ENCODE measurements around the gene FOXJ3.

FOXJ3 gene

DNA sequence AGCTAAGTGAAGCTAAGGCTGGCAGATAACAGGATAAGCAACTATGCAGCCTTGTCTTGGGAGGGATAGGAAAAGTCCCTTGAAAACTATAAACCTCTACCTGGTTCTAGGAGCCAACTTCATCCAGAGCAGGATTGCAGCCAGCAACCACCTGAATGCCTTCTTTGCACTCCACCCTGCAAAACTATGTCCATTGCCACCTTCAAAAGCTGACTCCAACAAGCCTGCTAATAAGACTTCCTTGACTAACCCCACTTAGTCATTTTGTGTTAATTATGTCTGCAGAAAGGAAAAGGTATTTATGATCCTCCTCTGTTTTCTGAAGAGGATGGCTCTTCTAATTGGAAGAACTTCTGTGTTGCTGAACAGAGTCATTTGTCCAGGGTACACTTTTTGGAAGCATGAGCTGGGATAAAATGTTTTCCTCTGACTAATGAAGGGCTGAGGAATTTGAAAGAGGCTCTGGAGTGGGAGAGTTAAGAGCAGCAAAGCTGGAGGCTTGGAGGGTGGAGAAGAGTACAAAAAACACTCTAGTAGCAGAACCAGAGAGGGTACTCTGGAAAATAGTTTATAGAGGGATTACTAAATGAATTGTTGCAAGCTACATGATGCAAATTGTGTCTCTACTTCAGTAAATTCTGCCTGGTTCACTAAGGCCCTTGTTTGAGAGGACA is 36.0 kb upstream of the FOXJ3 start:
- DNase-seq, result no peak
- Histone ChIP-seq H3K4me3 (ENCODE audit: low read depth, low read length) (no peak overlapping the region), H3K27me3 (ENCODE audit: insufficient read depth, low read depth, severe bottlenecking) (no peaks in the 10 kb centered on the region), H3K27ac (no peak overlapping the region), H3K36me3 (no peaks in the 10 kb centered on the region), H3K9me3 (ENCODE audit: severe bottlenecking) (no peaks in the 10 kb centered on the region)
- TF ChIP-seq, protein P1, sequence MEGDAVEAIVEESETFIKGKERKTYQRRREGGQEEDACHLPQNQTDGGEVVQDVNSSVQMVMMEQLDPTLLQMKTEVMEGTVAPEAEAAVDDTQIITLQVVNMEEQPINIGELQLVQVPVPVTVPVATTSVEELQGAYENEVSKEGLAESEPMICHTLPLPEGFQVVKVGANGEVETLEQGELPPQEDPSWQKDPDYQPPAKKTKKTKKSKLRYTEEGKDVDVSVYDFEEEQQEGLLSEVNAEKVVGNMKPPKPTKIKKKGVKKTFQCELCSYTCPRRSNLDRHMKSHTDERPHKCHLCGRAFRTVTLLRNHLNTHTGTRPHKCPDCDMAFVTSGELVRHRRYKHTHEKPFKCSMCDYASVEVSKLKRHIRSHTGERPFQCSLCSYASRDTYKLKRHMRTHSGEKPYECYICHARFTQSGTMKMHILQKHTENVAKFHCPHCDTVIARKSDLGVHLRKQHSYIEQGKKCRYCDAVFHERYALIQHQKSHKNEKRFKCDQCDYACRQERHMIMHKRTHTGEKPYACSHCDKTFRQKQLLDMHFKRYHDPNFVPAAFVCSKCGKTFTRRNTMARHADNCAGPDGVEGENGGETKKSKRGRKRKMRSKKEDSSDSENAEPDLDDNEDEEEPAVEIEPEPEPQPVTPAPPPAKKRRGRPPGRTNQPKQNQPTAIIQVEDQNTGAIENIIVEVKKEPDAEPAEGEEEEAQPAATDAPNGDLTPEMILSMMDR (IDR thresholded peaks at IDR 0.05; ENCODE audit: low read depth, low read length), result no peak

DNA sequence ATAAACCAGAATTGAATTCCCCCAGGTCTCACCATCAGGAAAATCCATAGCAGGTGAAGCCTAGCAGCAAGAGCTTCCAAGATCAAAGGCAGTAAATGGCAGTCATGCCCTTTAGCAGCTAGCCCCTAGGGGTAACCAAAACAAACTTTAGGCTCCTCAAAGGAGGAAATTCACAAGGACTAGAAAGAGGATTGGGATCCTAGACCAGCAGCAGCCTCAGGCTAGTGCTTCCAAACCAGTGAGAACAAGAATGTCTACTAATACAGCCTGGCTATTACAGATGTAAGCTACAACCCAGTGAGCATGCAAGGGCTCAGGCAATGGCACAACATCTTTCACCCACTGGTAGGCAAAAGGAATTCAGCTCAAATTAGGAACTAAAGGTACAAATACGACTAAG is 34.4 kb upstream of the FOXJ3 start:
- TF ChIP-seq, protein P1 (IDR thresholded peaks at IDR 0.05; ENCODE audit: low read depth, low read length), result no peak
- no peak for DNase-seq
- Histone ChIP-seq H3K9me3 (ENCODE audit: severe bottlenecking) (no peaks in the 10 kb centered on the region), H3K27ac (no peak overlapping the region), H3K4me3 (ENCODE audit: low read depth, low read length) (no peak overlapping the region), H3K27me3 (ENCODE audit: insufficient read depth, low read depth, severe bottlenecking) (no peaks in the 10 kb centered on the region), H3K36me3 (no peaks in the 10 kb centered on the region)

DNA sequence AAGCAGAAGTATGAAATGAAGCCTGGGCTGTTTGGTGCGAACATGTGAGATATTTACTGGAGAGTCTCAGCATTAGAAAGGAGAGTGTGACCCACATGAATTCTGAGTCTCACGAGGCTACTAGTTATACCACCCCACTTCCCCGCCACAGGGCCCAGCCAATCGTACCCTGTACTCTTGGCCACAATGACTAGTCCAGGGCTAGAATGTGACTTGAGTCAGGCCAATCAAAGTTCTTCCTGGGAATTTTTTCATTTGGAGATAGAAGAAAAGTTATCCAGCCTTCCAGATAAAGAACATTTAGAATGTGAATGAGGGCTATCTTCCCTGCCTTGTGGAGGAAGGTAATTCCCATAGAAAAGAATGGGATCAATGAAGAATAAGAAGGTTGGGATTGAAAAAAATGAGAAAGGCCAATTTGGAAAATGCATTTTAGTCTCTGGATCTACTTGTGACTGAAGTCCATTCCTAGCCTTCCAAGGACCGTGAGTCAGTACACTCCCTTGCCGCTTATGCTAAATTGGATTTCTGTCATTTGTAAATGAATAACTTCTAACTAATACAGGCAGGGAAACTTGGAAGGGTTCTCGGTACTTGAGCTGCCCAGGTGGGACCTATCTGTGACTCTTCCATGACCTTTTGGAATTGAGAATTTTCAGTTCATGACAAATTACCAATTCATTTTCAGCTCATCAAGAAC is 33.2 kb upstream of the FOXJ3 start:
- H3K27ac ChIP-seq, result no peak overlapping the region
- H3K9me3 ChIP-seq (ENCODE audit: severe bottlenecking), result no peaks in the 10 kb centered on the region
- no peaks in the 10 kb centered on the region for H3K27me3 ChIP-seq (ENCODE audit: insufficient read depth, low read depth, severe bottlenecking)
- no peak for DNase-seq
- H3K36me3 ChIP-seq, result no peaks in the 10 kb centered on the region
- TF ChIP-seq, protein P1 (IDR thresholded peaks at IDR 0.05; ENCODE audit: low read depth, low read length), result no peak
- H3K4me3 ChIP-seq (ENCODE audit: low read depth, low read length), result no peak overlapping the region

DNA sequence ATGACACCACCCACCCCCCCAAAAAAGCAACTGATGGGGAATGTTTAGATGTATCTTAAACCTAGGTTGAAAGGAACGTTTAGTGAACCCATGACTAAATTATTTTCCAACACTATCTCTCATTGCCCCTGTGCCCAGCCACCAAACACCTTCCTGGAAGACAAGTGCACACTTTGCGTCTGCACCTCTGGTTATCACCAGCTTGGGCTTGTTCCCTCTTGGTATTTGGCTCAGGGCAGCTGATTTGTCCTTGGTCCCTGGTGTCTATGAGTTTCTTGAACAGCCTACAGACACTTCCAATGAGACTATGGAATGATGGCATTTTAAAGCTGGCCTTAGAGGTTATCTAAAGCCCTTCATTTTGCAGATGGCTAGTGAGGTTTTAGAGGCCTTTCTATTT is 30.1 kb upstream of the FOXJ3 start:
- no peaks in the 10 kb centered on the region for H3K9me3 ChIP-seq (ENCODE audit: severe bottlenecking)
- no peak for DNase-seq
- no peaks in the 10 kb centered on the region for H3K27me3 ChIP-seq (ENCODE audit: insufficient read depth, low read depth, severe bottlenecking)
- TF ChIP-seq, protein P1 (IDR thresholded peaks at IDR 0.05; ENCODE audit: low read depth, low read length), result no peak
- H3K27ac ChIP-seq, result no peak overlapping the region
- H3K36me3 ChIP-seq, result no peaks in the 10 kb centered on the region
- H3K4me3 ChIP-seq (ENCODE audit: low read depth, low read length), result no peak overlapping the region

DNA sequence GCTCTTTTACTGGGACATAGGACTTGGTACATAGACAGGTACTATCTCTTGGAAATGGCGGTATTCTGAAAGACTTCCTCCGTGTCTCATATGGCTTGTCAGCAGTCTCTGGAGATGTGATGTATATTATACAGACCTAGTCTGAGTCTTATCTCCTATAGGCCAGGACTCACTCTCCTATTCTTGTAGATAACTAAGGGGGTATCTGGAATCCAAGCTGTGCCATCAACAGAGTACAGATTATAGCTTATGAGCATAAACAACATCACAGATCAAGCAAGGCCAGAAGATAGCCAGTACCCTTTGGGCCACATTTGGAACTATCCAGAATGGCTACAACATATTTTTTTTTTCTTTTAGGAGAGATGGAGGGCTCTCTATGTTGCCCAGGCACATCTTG is 29.5 kb upstream of the FOXJ3 start:
- H3K9me3 ChIP-seq (ENCODE audit: severe bottlenecking), result no peaks in the 10 kb centered on the region
- no peak overlapping the region for H3K4me3 ChIP-seq (ENCODE audit: low read depth, low read length)
- H3K36me3 ChIP-seq, result no peaks in the 10 kb centered on the region
- DNase-seq, result no peak
- no peak overlapping the region for H3K27ac ChIP-seq
- H3K27me3 ChIP-seq (ENCODE audit: insufficient read depth, low read depth, severe bottlenecking), result no peaks in the 10 kb centered on the region
- TF ChIP-seq, protein P1 (IDR thresholded peaks at IDR 0.05; ENCODE audit: low read depth, low read length), result no peak

Measured in WERI-Rb-1 (cell line).